ENCODE data around the gene STAC2. TPM values are rescaled to one million over a fixed set of nuclear protein-coding genes. Genes with fewer than 3 reads are reported as not detected.

Gene STAC2
- total and polyA plus RNA-seq, 12 donors: 0.22 to 1.1 (median 0.48) TPM; not detected in 5

DNA sequence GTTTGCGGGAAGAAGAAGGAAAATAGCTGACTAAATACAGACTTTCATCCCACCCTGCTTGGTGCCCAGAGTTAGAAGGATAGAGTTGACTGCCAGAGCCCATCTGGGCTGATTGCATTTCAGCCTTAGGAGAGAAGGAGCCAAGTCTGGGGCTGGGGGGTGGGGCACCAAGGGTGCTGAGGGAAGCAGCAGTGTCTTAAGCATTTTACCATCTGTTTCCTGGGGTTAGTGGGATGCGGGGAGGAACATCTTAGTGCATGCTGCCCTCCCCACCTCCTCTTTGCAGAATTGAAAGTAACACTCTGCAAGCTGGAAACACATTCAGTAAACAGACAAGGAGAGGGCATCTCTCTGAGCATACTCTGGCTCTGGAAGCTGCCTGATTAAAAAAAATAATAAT, 58.3 kb downstream of the STAC2 start:
- no peak for TF ChIP-seq POLR2A (IDR thresholded peaks at IDR 0.05)
- TF ChIP-seq, protein P1, sequence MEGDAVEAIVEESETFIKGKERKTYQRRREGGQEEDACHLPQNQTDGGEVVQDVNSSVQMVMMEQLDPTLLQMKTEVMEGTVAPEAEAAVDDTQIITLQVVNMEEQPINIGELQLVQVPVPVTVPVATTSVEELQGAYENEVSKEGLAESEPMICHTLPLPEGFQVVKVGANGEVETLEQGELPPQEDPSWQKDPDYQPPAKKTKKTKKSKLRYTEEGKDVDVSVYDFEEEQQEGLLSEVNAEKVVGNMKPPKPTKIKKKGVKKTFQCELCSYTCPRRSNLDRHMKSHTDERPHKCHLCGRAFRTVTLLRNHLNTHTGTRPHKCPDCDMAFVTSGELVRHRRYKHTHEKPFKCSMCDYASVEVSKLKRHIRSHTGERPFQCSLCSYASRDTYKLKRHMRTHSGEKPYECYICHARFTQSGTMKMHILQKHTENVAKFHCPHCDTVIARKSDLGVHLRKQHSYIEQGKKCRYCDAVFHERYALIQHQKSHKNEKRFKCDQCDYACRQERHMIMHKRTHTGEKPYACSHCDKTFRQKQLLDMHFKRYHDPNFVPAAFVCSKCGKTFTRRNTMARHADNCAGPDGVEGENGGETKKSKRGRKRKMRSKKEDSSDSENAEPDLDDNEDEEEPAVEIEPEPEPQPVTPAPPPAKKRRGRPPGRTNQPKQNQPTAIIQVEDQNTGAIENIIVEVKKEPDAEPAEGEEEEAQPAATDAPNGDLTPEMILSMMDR (IDR thresholded peaks at IDR 0.05): no peak
- 29 to 73% (median 58%) methylated on average over 2 of the region's 2 CpGs for WGBS, 4 donors

DNA sequence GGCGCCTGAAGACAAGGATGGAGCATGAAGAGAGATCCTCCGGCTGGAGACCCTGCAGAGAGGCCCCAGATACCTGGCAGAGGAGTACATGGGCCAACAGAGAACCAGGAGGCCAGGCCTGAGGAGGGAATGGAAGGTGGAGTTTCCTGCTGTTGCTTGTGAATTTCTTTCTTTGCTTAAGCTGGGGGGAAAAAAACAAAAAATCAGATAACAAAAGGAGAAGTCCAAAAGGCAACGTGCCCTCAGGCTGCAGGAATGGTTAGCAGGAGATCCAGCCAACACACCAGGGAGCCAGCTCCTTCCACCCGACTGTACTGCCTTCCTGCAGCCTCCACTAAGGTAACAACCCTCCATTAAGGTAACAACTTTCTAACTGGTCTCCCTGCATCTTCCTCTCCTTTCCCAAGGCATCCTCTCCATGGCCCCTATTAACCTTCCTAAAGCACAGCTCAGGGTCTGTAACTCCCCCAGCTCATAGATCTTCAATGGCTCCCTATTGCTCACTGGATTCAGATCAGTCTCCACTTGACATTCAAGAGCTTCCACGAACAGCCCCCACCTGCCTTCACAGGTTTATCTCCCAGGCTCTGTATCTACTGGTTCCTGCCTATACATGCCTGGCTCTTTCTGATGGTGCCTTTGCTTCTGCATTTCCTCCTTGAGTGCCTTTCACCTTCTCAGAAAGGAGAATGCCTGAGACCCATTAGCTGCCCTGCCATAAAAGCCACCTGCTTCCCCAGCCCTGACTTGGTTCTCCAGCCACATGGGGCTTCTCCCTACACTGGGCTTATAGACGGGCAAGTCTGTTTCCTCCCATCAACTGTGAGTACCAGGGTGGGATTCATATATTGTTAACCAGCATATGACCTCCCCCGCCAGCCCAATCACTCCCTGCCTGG, 59.1 kb downstream of the STAC2 start:
- H3K4me3 ChIP-seq: no peak overlapping the region
- H3K9me3 ChIP-seq (replicated peaks in 1 of 3): no peaks in the 10 kb centered on the region
- H3K27ac ChIP-seq: no peak overlapping the region
- TF ChIP-seq, protein P1 (IDR thresholded peaks at IDR 0.05): no peak
- TF ChIP-seq POLR2A (IDR thresholded peaks at IDR 0.05): no peak
- peaks cover 12% of the 10 kb centered on the region for H3K27me3 ChIP-seq
- WGBS, 4 donors: 58 to 75% (median 68%) methylated on average over 7 of the region's 7 CpGs
- no peaks in the 10 kb centered on the region for H3K36me3 ChIP-seq (replicated peaks in 1 of 2)
- DNase-seq: no peak
- H3K4me1 ChIP-seq (replicated peaks in 1 of 2): peaks cover 0 to 7% of the 10 kb centered on the region in 2 donors
- intact Hi-C loops (cut with DNase I): no loop called here

More for the DNA sequence above, 58.3 kb downstream of the STAC2 start:
- Histone ChIP-seq H3K4me3 (no peak overlapping the region), H3K27me3 (peaks cover 12% of the 10 kb centered on the region), H3K36me3 (replicated peaks in 1 of 2) (no peaks in the 10 kb centered on the region), H3K9me3 (replicated peaks in 1 of 3) (no peaks in the 10 kb centered on the region), H3K27ac (no peak overlapping the region), H3K4me1 (replicated peaks in 1 of 2) (peaks cover 0 to 7% of the 10 kb centered on the region in 2 donors)
- intact Hi-C loops (cut with DNase I): no loop called here
- DNase-seq: peak in 1 of 7 donors; percentile 24

DNA sequence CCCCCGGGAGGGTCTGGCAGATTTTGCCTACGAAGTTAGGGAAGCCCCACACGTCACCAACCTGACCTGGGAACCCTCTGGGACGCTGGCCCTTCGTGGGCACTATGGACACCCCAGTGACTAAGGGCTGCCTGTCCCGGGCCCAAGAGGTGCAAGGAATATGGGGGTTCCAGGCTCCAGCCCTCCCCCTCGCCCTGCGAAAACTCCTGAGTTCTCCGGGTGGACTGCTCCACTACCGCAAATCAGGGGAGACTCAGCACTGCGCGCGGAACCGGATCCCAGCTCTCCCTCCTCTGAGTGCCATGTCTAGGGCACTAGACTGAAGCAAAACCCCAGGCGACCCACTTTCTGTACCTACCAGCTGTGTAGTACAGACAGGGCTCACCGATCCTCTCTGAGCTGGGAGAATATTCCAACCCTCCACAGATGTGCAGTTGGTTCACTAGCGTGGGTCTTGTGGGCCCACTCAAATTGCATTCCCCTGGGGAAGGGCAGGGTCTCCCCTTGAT, 59.9 kb downstream of the STAC2 start, which contains the start of gene ARL5C:
Gene ARL5C, minus strand, starts transcription at position 321 of the 509 bp plus-strand sequence. CDS start 401 bp downstream, outside the sequence.
- Histone ChIP-seq H3K36me3 (replicated peaks in 1 of 2) (no peaks in the 10 kb centered on the region), H3K9me3 (replicated peaks in 1 of 3) (no peaks in the 10 kb centered on the region), H3K27ac (no peak within 1 kb of the TSS), H3K4me1 (replicated peaks in 1 of 2) (peaks cover 0 to 7% of the 10 kb centered on the region in 2 donors), H3K27me3 (peaks cover 12% of the 10 kb centered on the region), H3K4me3 (peak within 1 kb of the TSS in 2 of 4 donors; percentile 3 to 53)
- no peak for TF ChIP-seq POLR2A (IDR thresholded peaks at IDR 0.05)
- TF ChIP-seq, protein P1 (IDR thresholded peaks at IDR 0.05): no peak
- 52 to 59% (median 55%) methylated on average over 16 to 17 of the region's 17 CpGs; no CpG with 5 or more reads in 1 of the 4 donors for WGBS, 4 donors
- intact Hi-C loops (cut with DNase I): no loop called here
- DNase-seq: no peak

DNA sequence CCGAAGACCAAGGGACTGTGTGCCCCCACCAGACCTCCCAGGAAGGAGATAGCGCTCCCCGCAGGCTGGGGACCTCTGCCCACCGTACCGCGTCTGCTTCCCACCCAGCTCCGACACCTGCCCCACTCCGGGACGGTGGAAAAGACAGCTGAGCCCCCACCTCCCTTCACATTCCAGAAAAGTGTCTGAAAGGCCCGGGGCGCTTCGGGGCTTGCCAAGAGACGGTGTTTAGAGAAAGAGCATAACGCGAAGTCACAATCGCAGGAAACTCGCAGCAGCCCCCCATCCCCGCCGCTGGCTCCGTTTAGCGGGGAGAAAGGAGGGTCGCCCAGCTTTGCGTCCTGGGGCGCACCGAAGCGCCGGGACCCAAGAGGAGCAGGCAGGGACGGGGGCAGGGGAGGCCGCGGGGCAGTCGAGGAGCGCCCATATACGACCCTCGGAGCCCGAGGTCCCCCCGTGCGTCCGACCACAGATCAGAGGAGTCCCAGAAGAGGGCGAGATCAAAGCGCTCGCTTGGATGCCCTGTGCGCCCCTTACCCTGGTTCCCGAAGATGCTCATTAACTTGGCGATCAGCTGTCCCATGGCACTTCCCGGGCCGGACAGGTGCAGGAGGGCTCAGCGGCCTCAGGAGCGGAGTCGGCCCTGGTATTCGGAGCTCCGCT, 60.4 kb downstream of the STAC2 start:
- Histone ChIP-seq H3K4me3 (peak overlapping the region in 2 of 4 donors; percentile 3 to 53), H3K4me1 (replicated peaks in 1 of 2) (peaks cover 0 to 7% of the 10 kb centered on the region in 2 donors), H3K27ac (no peak overlapping the region), H3K27me3 (peaks cover 12% of the 10 kb centered on the region), H3K36me3 (replicated peaks in 1 of 2) (no peaks in the 10 kb centered on the region), H3K9me3 (replicated peaks in 1 of 3) (no peaks in the 10 kb centered on the region)
- WGBS, 4 donors: 4 to 7% (median 5%) methylated on average over 5 to 51 of the region's 51 CpGs
- intact Hi-C loops (cut with DNase I): no loop called here
- DNase-seq: no peak
- TF ChIP-seq, protein P1 (IDR thresholded peaks at IDR 0.05): no peak
- TF ChIP-seq POLR2A (IDR thresholded peaks at IDR 0.05): no peak

Data from adrenal gland (tissue), 12 donors.